ENCODE data around the gene GREB1.

- TF ChIP-seq CTCF (IDR thresholded peaks at IDR 0.05; ENCODE audit: low read length), result no peak
- TF ChIP-seq EZH2 (IDR thresholded peaks at IDR 0.05; ENCODE audit: borderline replicate concordance, low read length), result no peak
These were observed 126.0 kb downstream of the GREB1 start for GRCh38 chr2:11659851-11660250.
